NT2/D1 (cell line): ENCODE results near the gene TFDP2.
A peak's percentile ranks its signal among the peaks of the same experiment; 100 is the strongest.

Source experiments
- DNase-seq: peaks from one replicate; pipeline ENCODE4 v3.0.0-alpha.2; 2011; ENCODE audit warnings: low read depth, low spot score
- H3K27me3 ChIP-seq: 2 replicates; pipeline ENCODE4 v1.6.0; 2011; ENCODE audit warnings: mild to moderate bottlenecking; ENCODE audit not compliant: insufficient read length, insufficient read depth
- H3K36me3 ChIP-seq: 2 replicates; pipeline ENCODE4 v1.6.1; 2011; ENCODE audit warnings: mild to moderate bottlenecking, low read length, mixed read lengths; ENCODE audit not compliant: insufficient read depth, insufficient read length
- H3K4me1 ChIP-seq: 2 replicates; pipeline ENCODE4 v1.5.1; 2011; ENCODE audit not compliant: insufficient read depth, insufficient read length
- H3K4me3 ChIP-seq: 2 replicates; pipeline ENCODE4 v1.5.1; 2011; ENCODE audit warnings: low read depth; ENCODE audit not compliant: insufficient read length
- H3K9ac ChIP-seq: 2 replicates; pipeline ENCODE4 v1.6.0; 2011; ENCODE audit warnings: low read depth; ENCODE audit not compliant: insufficient read length
- H3K9me3 ChIP-seq: 2 replicates; pipeline ENCODE4 v1.5.1; 2011; ENCODE audit warnings: mild to moderate bottlenecking, low read length; ENCODE audit not compliant: insufficient read depth
- SUZ12 ChIP-seq: IDR thresholded peaks from 2 replicates; pipeline ENCODE4 v1.6.1; 2011; ENCODE audit not compliant: insufficient read length, insufficient read depth; ENCODE audit errors: extremely low read depth
- YY1 ChIP-seq: IDR thresholded peaks from 2 replicates; pipeline ENCODE4 v1.6.1; 2011; ENCODE audit not compliant: insufficient read length, insufficient read depth
- ZNF274 ChIP-seq: IDR thresholded peaks from 2 replicates; pipeline ENCODE4 v1.6.1; 2011; ENCODE audit warnings: mild to moderate bottlenecking, low read depth, low read length

Gene TFDP2

GRCh38 chr3:142065344-142065743 is 84.0 kb downstream of the TFDP2 start:
- Histone ChIP-seq H3K9me3 (no peaks in the 10 kb centered on the region), H3K4me3 (no peak overlapping the region), H3K4me1 (peaks cover 3% of the 10 kb centered on the region), H3K9ac (no peak overlapping the region), H3K36me3 (no peaks in the 10 kb centered on the region), H3K27me3 (no peaks in the 10 kb centered on the region)
- TF ChIP-seq YY1, result no peak
- TF ChIP-seq ZNF274, result no peak
- TF ChIP-seq SUZ12, result no peak
- DNase-seq, result no peak

GRCh38 chr3:142064454-142064853 is 84.9 kb downstream of the TFDP2 start:
- DNase-seq, result peak; percentile 28
- H3K9me3 ChIP-seq, result no peaks in the 10 kb centered on the region
- H3K9ac ChIP-seq, result no peak overlapping the region
- peaks cover 3% of the 10 kb centered on the region for H3K4me1 ChIP-seq
- H3K36me3 ChIP-seq, result no peaks in the 10 kb centered on the region
- no peak overlapping the region for H3K4me3 ChIP-seq
- TF ChIP-seq SUZ12 (no peak), YY1 (no peak), ZNF274 (no peak)
- no peaks in the 10 kb centered on the region for H3K27me3 ChIP-seq

- Histone ChIP-seq H3K9ac (no peak overlapping the region), H3K4me3 (no peak overlapping the region), H3K9me3 (no peaks in the 10 kb centered on the region), H3K36me3 (no peaks in the 10 kb centered on the region), H3K27me3 (no peaks in the 10 kb centered on the region), H3K4me1 (peaks cover 3% of the 10 kb centered on the region)
- no peak for DNase-seq
- TF ChIP-seq SUZ12, result no peak
- no peak for TF ChIP-seq YY1
- no peak for TF ChIP-seq ZNF274
These were observed 92.0 kb downstream of the TFDP2 start for GRCh38 chr3:142057331-142057725.

- Histone ChIP-seq H3K27me3 (no peaks in the 10 kb centered on the region), H3K9ac (no peak overlapping the region), H3K4me1 (peaks cover 3% of the 10 kb centered on the region), H3K9me3 (no peaks in the 10 kb centered on the region), H3K36me3 (no peaks in the 10 kb centered on the region), H3K4me3 (no peak overlapping the region)
- TF ChIP-seq YY1, result no peak
- no peak for TF ChIP-seq SUZ12
- no peak for DNase-seq
These were observed 92.6 kb downstream of the TFDP2 start for GRCh38 chr3:142056656-142057330.

GRCh38 chr3:142053835-142054234 is 95.5 kb downstream of the TFDP2 start:
- TF ChIP-seq ZNF274 (no peak), YY1 (no peak), SUZ12 (no peak)

GRCh38 chr3:142053244-142053643 is 96.1 kb downstream of the TFDP2 start:
- no peak for DNase-seq
- Histone ChIP-seq H3K9ac (no peak overlapping the region), H3K9me3 (no peaks in the 10 kb centered on the region), H3K4me3 (no peak overlapping the region), H3K27me3 (no peaks in the 10 kb centered on the region), H3K36me3 (no peaks in the 10 kb centered on the region), H3K4me1 (no peaks in the 10 kb centered on the region)
- TF ChIP-seq ZNF274, result no peak
- no peak for TF ChIP-seq SUZ12
- no peak for TF ChIP-seq YY1

More at GRCh38 chr3:142053835-142054234, 95.5 kb downstream of the TFDP2 start:
- Histone ChIP-seq H3K9me3 (no peaks in the 10 kb centered on the region), H3K4me1 (no peaks in the 10 kb centered on the region), H3K36me3 (no peaks in the 10 kb centered on the region), H3K9ac (no peak overlapping the region), H3K27me3 (no peaks in the 10 kb centered on the region), H3K4me3 (no peak overlapping the region)
- DNase-seq, result no peak

GRCh38 chr3:142051351-142051750 is 98.0 kb downstream of the TFDP2 start:
- DNase-seq, result no peak
- no peaks in the 10 kb centered on the region for H3K4me1 ChIP-seq
- H3K36me3 ChIP-seq, result no peaks in the 10 kb centered on the region
- H3K27me3 ChIP-seq, result no peaks in the 10 kb centered on the region
- H3K9ac ChIP-seq, result no peak overlapping the region
- no peaks in the 10 kb centered on the region for H3K9me3 ChIP-seq
- H3K4me3 ChIP-seq, result no peak overlapping the region
- TF ChIP-seq YY1 (no peak), ZNF274 (no peak), SUZ12 (no peak)
